Activated naive CD4-positive, alpha-beta T cell treated with anti-CD3 and anti-CD28 coated beads, Interleukin-2, amount 50 U/mL, for 16 hours (primary cell): ENCODE data around the gene DOCK11.
"Not testable (repeated sequence)": the region's sequence is repeated elsewhere in the genome, so short reads cannot be mapped to it uniquely, and the experiment has no call there.

Experiments
- DNase-seq: peaks from one replicate; pipeline ENCODE4 v3.0.0-alpha.2; 2020

DOCK11 gene

GRCh38 chrX:118714521-118714920, 218.9 kb downstream of the DOCK11 start:
- no peak for DNase-seq

GRCh38 chrX:118715917-118716316, 220.3 kb downstream of the DOCK11 start:
- DNase-seq = not testable (repeated sequence)

- not testable (repeated sequence) for DNase-seq
These were observed 221.2 kb downstream of the DOCK11 start for GRCh38 chrX:118716833-118717232.

- DNase-seq = no peak
These were observed 222.2 kb downstream of the DOCK11 start for GRCh38 chrX:118717678-118718391.

- no peak for DNase-seq
These were observed 223.1 kb downstream of the DOCK11 start for GRCh38 chrX:118718737-118719136.

GRCh38 chrX:118720058-118720707, 224.6 kb downstream of the DOCK11 start:
- no peak for DNase-seq

- no peak for DNase-seq
These were observed 227.8 kb downstream of the DOCK11 start for GRCh38 chrX:118723376-118723775.

GRCh38 chrX:118724365-118724764, 228.8 kb downstream of the DOCK11 start:
- DNase-seq = no peak

GRCh38 chrX:118724775-118725174, 229.2 kb downstream of the DOCK11 start:
- DNase-seq = no peak

- no peak for DNase-seq
These were observed 230.8 kb downstream of the DOCK11 start for GRCh38 chrX:118726396-118726795.

- peak; percentile 10 for DNase-seq
These were observed 231.5 kb downstream of the DOCK11 start, which contains the start of gene IL13RA1 for GRCh38 chrX:118726887-118727685. TSS of gene IL13RA1 (plus strand) at chrX:118727606. CDS start at chrX:118727639, 33 bp downstream.

GRCh38 chrX:118727686-118728339, 232.2 kb downstream of the DOCK11 start:
- no peak for DNase-seq

- DNase-seq = no peak
These were observed 233.5 kb downstream of the DOCK11 start for GRCh38 chrX:118729042-118729652.

GRCh38 chrX:118730500-118731247, 235.1 kb downstream of the DOCK11 start:
- no peak for DNase-seq

GRCh38 chrX:118732551-118732950, 236.9 kb downstream of the DOCK11 start:
- DNase-seq = not testable (repeated sequence)

- no peak for DNase-seq
These were observed 239.3 kb downstream of the DOCK11 start for GRCh38 chrX:118734909-118735308.
